C4-2B (cell line): ENCODE data around the gene MCOLN1.

Experiments used
- ZFX ChIP-seq: fragments of 450-650 bp; IDR thresholded peaks from 2 replicates; pipeline ENCODE4 v1.6.1; 2017
- TF ChIP-seq, protein P1 (sequence below): fragments of 450-650 bp; conservative IDR thresholded peaks from 2 replicates; pipeline ENCODE4 v1.5.1; 2017; ENCODE audit warnings: mild to moderate bottlenecking

- TF ChIP-seq, protein P1, sequence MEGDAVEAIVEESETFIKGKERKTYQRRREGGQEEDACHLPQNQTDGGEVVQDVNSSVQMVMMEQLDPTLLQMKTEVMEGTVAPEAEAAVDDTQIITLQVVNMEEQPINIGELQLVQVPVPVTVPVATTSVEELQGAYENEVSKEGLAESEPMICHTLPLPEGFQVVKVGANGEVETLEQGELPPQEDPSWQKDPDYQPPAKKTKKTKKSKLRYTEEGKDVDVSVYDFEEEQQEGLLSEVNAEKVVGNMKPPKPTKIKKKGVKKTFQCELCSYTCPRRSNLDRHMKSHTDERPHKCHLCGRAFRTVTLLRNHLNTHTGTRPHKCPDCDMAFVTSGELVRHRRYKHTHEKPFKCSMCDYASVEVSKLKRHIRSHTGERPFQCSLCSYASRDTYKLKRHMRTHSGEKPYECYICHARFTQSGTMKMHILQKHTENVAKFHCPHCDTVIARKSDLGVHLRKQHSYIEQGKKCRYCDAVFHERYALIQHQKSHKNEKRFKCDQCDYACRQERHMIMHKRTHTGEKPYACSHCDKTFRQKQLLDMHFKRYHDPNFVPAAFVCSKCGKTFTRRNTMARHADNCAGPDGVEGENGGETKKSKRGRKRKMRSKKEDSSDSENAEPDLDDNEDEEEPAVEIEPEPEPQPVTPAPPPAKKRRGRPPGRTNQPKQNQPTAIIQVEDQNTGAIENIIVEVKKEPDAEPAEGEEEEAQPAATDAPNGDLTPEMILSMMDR = no peak
- no peak for TF ChIP-seq ZFX
Measured at GRCh38 chr19:7520131-7521051, 2.0 kb upstream of the MCOLN1 start.
